SK-N-SH (cell line): ENCODE results near the gene KRTAP10-1.

Source experiments
- EP300 ChIP-seq, 2 experiments: IDR thresholded peaks; 2 replicates each; pipeline versions ENCODE4 v1.4.0 to v1.6.1; 2012; ENCODE audit warnings: borderline replicate concordance in 1 of 2, low read depth in 1 of 2, low read length in 1 of 2
- YY1 ChIP-seq: IDR thresholded peaks from 2 replicates; pipeline ENCODE4 v1.4.0; 2012; ENCODE audit warnings: low read depth, mild to moderate bottlenecking
- TF ChIP-seq, protein P1 (sequence below): fragments of 200-600 bp; sonication (generic); IDR thresholded peaks from 2 replicates; pipeline ENCODE4 v1.6.1; 2017; ENCODE audit warnings: antibody characterized with exemption, mild to moderate bottlenecking, moderate library complexity

DNA sequence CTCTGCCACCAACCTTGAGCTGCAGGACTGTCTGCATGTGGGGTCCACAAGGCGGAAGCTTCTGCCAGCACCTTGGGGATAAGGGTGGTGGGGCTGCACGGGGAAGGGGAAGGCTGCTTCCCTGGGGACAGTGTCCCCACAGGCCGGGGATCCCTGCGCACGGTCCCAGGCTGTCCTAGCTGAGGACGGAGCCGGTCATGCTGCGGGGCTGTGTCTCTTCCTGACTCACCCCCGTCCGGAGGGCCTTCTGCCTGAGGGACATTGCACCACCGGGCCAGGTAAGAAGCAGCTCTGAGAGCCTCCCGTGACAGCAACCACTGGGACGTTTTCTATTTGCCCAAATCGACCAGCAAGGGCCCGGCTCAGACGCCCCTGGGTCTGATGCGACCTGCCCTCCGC lies 29.9 kb downstream of the KRTAP10-1 start:
- TF ChIP-seq, protein P1, sequence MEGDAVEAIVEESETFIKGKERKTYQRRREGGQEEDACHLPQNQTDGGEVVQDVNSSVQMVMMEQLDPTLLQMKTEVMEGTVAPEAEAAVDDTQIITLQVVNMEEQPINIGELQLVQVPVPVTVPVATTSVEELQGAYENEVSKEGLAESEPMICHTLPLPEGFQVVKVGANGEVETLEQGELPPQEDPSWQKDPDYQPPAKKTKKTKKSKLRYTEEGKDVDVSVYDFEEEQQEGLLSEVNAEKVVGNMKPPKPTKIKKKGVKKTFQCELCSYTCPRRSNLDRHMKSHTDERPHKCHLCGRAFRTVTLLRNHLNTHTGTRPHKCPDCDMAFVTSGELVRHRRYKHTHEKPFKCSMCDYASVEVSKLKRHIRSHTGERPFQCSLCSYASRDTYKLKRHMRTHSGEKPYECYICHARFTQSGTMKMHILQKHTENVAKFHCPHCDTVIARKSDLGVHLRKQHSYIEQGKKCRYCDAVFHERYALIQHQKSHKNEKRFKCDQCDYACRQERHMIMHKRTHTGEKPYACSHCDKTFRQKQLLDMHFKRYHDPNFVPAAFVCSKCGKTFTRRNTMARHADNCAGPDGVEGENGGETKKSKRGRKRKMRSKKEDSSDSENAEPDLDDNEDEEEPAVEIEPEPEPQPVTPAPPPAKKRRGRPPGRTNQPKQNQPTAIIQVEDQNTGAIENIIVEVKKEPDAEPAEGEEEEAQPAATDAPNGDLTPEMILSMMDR = no peak
- TF ChIP-seq YY1 (no peak), EP300 (IDR thresholded peaks at IDR 0.05; ENCODE audit: borderline replicate concordance in 1 of 2, low read depth in 1 of 2, low read length in 1 of 2) (no peak)
